ENCODE measurements around the gene PLXNA2.

PLXNA2 gene, protein sequence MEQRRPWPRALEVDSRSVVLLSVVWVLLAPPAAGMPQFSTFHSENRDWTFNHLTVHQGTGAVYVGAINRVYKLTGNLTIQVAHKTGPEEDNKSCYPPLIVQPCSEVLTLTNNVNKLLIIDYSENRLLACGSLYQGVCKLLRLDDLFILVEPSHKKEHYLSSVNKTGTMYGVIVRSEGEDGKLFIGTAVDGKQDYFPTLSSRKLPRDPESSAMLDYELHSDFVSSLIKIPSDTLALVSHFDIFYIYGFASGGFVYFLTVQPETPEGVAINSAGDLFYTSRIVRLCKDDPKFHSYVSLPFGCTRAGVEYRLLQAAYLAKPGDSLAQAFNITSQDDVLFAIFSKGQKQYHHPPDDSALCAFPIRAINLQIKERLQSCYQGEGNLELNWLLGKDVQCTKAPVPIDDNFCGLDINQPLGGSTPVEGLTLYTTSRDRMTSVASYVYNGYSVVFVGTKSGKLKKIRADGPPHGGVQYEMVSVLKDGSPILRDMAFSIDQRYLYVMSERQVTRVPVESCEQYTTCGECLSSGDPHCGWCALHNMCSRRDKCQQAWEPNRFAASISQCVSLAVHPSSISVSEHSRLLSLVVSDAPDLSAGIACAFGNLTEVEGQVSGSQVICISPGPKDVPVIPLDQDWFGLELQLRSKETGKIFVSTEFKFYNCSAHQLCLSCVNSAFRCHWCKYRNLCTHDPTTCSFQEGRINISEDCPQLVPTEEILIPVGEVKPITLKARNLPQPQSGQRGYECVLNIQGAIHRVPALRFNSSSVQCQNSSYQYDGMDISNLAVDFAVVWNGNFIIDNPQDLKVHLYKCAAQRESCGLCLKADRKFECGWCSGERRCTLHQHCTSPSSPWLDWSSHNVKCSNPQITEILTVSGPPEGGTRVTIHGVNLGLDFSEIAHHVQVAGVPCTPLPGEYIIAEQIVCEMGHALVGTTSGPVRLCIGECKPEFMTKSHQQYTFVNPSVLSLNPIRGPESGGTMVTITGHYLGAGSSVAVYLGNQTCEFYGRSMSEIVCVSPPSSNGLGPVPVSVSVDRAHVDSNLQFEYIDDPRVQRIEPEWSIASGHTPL (N-terminal part only)

DNA sequence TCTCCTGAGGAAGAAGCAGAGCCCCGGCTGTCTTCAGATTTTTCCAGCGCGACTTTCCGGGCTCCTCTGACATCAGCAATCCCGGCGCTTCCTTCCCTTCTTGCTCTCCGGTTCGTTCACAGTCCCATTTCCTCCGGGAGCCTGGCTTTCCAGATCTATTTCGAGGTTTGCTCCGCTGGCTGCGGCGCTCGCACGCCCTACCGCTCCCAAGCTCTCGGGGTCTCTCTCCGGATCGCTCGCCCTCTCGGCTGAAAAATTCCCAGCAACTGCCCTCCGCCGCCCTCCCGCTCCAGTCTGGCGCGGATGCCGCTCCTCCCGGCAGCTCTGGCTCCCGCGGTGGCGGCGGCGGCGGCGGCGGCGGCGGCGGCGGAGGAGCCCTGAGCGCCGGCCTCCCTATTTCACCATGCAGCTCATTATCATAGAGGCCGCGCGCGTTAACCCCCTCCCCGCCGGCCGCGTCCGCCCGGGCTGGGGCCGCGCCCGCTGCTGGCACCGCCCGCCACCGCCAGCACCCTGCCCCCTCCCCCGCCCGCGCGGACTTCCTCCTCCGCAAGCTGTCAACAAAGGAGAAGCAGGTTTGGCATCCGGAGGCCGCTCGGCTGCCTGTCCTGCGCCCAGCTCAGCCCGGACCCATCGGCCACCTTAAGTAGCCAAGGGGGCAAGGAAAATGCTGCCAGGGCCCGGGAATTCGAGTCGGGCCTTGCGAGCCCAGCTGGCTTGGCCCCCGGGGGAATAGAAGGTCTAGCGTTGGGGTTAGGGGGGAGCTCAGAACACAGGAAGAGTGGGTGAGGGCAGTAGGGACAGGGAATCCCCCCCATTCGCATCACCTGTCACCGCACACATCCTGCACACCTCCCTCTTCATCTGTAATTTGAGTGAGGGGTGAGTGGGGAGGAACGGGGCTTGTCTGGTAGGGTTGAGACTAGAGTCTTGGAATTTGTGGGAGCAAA is at the start of gene PLXNA2:
TSS of gene PLXNA2 (minus strand) at position 418 of the 950 bp plus-strand sequence. CDS start 26,462 bp downstream, outside the sequence.
- Mint-ChIP-seq H3K4me3 (peak within 1 kb of the TSS; percentile 90 to 93), H3K4me1 (peaks cover 27% of the 10 kb centered on the region), H3K9me3 (no peaks in the 10 kb centered on the region), H3K27ac (peak within 1 kb of the TSS; percentile 92 to 93), H3K27me3 (peaks cover 50% of the 10 kb centered on the region)
- ATAC-seq, result peak; percentile 87
- peak; percentile 71 to 80 for DNase-seq

DNA sequence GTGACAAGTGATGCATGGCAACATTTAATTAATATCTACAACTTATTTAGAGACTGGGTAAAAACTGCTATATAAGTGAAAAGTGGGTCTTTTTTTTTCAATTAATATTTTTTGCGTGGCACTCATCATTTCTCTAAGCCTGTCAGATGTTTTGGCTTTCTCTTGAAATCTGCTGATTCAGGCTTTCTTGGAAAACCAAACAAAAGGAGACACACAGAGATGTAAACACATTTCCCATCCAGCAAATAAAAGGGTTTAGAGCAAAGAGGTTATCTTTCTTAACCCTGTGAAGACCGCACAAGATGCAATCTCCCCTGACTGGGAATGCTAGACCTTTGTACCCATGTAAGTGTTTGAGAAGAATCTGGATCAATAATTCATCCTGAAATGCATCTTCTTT is 48.7 kb upstream of the PLXNA2 start:
- no peak for DNase-seq
- peaks cover 0 to 4% of the 10 kb centered on the region in 2 donors for H3K9me3 Mint-ChIP-seq
- ATAC-seq, result no peak
- no peak overlapping the region for H3K4me3 Mint-ChIP-seq
- no peaks in the 10 kb centered on the region for H3K4me1 Mint-ChIP-seq
- no peak overlapping the region for H3K27ac Mint-ChIP-seq
- H3K27me3 Mint-ChIP-seq, result peaks cover 46% of the 10 kb centered on the region

DNA sequence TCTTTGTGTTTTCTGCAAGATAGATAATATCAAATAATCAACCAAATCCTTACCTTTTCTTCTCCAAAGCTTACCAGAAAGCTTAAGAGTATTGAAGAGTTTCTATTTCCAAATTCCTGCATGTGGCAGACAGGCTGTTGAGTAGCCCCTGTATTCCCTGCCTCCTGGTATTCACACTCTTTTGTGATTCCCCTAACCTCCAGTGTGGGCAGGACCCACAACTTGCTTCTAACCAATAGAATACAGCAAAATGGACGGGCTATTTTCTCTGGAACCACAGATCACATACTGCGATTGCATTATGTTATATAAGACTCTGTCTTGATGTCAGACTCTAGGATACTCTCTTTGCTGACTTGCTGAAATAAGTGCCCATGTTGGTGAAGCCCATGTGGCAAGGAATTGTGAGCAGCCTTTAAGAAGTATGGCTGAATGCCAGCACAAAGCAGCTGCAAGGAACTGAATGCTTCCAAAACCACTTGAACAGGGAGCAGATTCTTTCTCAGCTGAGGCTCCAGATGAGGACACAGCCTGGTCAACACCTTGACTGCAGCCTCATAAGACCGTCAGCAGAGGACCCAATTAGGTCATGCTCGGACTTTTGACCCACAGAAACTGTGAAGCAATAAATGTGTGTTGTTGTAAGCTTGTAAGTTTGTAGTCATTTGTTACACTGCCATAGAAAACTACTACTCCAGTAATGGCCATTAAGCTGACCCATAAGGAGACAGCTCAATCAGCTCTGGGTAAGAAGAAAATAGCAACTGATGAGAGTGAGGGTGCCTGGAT is 47.9 kb upstream of the PLXNA2 start:
- ATAC-seq, result no peak
- Mint-ChIP-seq H3K9me3 (peaks cover 0 to 4% of the 10 kb centered on the region in 2 donors), H3K4me3 (no peak overlapping the region), H3K27ac (no peak overlapping the region), H3K27me3 (peaks cover 46% of the 10 kb centered on the region), H3K4me1 (no peaks in the 10 kb centered on the region)
- DNase-seq, result no peak

DNA sequence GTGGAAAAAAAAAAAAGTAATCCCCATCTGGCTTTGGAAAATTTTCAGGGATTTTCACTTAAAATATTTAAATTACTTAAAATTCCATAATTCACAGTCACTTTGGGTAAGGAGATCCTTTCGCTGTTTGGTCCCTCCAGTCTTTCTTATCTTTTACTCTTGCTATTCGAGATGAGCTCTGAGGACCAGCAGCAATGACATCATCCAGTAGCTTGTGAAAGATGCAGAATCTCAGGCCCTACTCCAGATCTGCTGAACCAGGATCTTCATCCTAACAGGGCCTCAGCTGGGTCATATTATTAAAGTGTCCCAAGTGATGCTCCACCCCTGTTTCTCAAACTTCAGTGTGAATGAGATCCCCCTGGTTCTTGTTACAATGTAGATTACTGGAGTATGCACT is 46.9 kb upstream of the PLXNA2 start:
- Mint-ChIP-seq H3K27ac (no peak overlapping the region), H3K4me1 (no peaks in the 10 kb centered on the region), H3K4me3 (no peak overlapping the region), H3K27me3 (peaks cover 37% of the 10 kb centered on the region), H3K9me3 (peaks cover 0 to 4% of the 10 kb centered on the region in 2 donors)
- ATAC-seq (no peak), DNase-seq (no peak)

DNA sequence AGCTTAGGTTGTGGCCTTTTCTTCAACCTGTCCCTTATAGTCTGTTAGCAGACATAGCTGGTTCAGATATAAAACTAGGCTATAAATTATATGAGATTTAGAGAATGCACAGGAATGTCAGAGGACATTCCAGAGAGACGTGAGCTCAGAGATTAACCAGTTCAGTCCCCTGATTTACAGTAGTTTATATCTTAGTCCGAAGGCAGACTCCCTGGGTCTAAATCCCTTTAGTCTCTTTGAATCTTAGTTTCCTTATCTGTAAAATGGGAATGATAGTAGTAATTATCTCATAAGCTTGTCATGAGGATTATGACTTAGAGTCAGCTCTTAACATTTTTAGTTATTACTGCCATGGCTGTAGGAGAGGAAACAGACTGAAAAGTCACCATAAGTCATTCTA is 45.5 kb upstream of the PLXNA2 start:
- Mint-ChIP-seq H3K27me3 (peaks cover 26% of the 10 kb centered on the region), H3K4me1 (no peaks in the 10 kb centered on the region), H3K4me3 (no peak overlapping the region), H3K27ac (no peak overlapping the region), H3K9me3 (peaks cover 0 to 4% of the 10 kb centered on the region in 2 donors)
- ATAC-seq (no peak), DNase-seq (no peak)

DNA sequence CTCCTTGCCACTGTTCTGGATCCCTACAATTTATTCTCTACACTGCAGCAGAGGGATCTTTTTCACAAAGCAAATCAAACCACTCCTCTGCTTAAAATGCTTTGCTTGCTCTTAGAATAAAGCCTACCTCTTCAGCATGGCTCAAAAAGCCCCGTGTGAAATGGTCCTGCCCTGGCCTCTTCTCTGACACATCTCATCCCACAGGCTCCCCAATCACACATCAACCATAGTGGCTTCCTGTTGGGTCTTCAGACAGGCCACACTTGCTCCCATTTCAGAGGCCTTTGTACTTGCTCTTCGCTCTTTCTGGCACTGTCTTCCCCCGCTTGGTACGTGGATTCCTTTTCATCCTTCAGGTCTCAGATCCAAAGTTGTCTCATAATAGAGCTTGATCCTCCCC is 44.3 kb upstream of the PLXNA2 start:
- Mint-ChIP-seq H3K27ac (peak overlapping the region in 1 of 2 donors; percentile 10), H3K27me3 (peaks cover 15% of the 10 kb centered on the region)

DNA sequence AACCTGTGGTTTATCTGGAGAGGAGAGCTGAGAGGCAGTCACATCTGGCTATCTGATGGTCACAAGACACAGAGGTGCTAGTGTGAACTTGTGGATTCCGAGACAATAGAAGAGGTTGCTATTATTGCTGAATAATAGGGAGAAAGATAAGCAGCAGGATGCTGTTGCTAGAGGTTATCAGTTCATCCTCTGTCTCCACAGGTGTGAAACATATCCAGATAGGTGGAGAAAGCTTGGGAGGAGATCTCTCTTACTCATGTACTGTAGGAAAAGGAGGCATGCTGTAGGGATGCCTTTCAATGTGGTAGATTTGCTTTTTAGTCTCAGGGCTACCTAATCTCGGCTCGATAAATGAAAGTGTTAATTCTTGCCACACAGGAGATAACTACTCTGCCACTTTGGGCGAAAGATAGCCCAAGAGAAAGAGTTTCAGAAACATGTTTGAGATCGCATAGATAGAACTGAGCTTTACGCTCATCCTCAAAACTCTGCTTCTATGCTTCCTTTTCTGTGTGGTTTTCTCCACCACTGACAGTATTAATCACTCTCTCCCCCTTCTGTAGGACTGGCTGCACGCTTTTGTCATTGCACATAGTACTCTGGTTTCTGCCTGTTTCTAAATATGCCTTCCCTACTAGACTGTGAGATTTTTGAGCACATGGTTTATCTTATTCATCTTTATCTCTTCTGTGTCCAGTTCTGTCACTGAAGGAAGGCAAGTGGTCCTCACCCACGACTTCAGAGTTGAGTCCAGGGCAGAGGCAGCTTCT is 36.7 kb upstream of the PLXNA2 start:
- no peaks in the 10 kb centered on the region for H3K9me3 Mint-ChIP-seq
- no peak overlapping the region for H3K27ac Mint-ChIP-seq
- no peak for DNase-seq
- ATAC-seq, result no peak
- no peaks in the 10 kb centered on the region for H3K4me1 Mint-ChIP-seq
- peaks cover 40% of the 10 kb centered on the region for H3K27me3 Mint-ChIP-seq
- H3K4me3 Mint-ChIP-seq, result no peak overlapping the region

More for the DNA sequence above, 44.3 kb upstream of the PLXNA2 start:
- H3K4me3 Mint-ChIP-seq, result no peak overlapping the region
- ATAC-seq (no peak), DNase-seq (no peak)
- peaks cover 0 to 4% of the 10 kb centered on the region in 2 donors for H3K9me3 Mint-ChIP-seq
- H3K4me1 Mint-ChIP-seq, result no peaks in the 10 kb centered on the region

DNA sequence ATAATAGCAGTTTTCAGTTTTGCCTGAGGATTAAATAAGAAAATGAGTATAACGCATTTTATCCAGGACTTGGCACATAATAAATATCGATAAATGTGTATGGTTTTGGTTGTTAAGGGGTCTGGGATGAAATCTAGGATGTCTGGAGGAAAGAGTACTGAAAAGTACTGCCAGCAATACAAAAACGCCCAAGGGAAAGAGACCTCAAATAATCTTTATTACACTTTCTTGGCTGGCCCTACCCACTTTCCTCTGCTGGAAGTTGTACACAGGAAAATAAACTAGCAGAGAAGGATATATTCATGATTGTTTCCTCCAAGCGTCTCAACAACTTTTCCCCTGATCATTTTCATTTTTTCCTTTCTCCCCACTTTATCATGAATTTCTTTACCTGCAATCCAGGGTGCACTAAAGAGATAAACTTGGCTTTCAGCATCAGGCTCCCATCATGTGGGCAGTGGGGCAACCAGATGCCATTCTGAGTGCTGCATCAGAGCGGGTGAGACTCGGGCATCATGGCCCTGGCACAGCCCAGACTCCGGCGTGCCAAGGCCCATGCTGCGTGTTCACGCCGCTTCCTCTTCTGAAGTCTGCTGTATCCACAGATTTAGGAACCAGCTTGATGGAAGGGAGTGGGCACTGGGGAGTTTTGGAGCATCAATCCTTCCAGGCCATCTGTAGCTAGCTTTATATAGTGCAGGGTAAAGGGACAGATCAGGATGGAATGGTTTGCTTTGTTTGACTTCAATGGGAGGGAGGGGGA is 35.8 kb upstream of the PLXNA2 start:
- no peak for ATAC-seq
- Mint-ChIP-seq H3K9me3 (no peaks in the 10 kb centered on the region), H3K4me1 (no peaks in the 10 kb centered on the region), H3K4me3 (no peak overlapping the region), H3K27ac (no peak overlapping the region), H3K27me3 (peaks cover 48% of the 10 kb centered on the region)
- DNase-seq, result no peak

DNA sequence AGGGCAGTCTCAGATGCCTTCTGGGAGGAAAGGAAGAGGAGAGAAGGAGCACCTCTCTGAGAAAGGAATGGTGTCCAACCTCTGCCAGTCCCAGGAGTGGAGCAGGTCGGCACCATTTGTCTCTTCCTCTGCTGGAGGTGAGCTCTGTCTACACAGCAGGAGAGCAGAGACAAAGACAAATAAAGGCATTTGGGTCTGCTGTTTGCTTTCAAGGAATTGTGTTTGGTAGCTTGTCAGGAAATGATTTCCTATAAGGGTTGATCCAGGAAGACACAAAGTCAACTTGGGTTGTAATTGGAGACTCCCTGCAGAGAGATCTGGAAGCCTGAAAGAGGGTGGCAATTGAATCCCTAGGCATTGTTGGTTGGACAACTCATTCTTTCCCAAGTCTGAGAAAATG is 34.5 kb upstream of the PLXNA2 start:
- peaks cover 48% of the 10 kb centered on the region for H3K27me3 Mint-ChIP-seq
- no peak for ATAC-seq
- H3K4me3 Mint-ChIP-seq, result no peak overlapping the region
- H3K9me3 Mint-ChIP-seq, result no peaks in the 10 kb centered on the region
- no peaks in the 10 kb centered on the region for H3K4me1 Mint-ChIP-seq
- H3K27ac Mint-ChIP-seq, result no peak overlapping the region
- no peak for DNase-seq

DNA sequence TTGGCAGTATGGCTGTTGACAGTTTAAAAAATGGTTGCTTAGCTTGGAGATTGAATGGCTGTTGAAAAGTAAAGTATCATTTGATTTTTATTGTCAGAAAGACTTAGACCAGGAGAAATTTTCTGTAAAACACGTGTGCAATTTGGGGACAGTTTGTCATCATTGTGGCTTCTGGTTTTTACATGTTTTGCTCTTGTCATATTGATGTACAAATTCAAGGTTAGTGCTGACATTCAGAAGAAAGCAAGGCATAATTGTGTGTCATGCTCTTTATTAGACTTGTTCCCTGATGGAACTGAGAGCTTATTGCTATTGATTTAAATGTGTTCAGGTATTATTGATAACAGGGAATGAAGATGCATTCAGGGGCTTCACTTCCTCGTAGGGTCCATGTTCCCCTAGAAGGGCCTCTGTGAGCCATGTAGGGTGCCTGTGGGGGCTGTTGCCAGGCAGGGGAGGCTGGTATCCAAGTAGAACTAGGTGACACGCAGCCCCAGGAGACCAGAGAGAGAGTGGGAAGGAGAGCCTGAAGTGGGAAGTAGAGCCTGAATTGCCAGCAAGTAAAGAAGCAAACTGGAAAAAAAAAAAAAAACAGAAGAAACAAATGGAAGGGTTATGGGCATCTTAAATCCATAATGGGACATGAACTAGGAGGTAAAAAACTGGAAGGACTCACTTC is 32.7 kb upstream of the PLXNA2 start:
- Mint-ChIP-seq H3K4me3 (no peak overlapping the region), H3K27ac (peak overlapping the region in 1 of 2 donors; percentile 16), H3K27me3 (peaks cover 47% of the 10 kb centered on the region), H3K9me3 (no peaks in the 10 kb centered on the region), H3K4me1 (no peaks in the 10 kb centered on the region)
- ATAC-seq, result no peak
- DNase-seq, result no peak

DNA sequence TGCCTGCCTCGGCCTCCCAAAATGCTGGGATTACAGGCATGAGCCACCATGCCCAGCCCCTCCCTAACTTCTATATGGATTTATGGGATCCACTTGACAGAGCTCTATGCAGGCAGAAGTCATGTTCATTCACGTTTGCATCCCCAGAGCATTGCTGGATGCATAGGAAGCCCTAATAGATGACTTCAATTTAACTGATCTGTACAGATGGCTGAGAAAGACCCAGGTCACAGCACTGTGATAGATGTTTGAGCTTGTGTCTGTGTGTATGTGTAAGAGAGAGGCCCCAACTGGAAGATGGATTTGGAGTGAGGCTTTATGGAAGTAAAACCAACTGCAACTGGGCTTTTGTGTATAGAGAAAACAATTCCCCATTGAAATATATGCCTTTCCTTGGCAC is 30.9 kb upstream of the PLXNA2 start:
- DNase-seq (no peak), ATAC-seq (no peak)
- H3K9me3 Mint-ChIP-seq, result no peaks in the 10 kb centered on the region
- no peaks in the 10 kb centered on the region for H3K4me1 Mint-ChIP-seq
- no peak overlapping the region for H3K4me3 Mint-ChIP-seq
- H3K27me3 Mint-ChIP-seq, result peaks cover 52% of the 10 kb centered on the region
- H3K27ac Mint-ChIP-seq, result no peak overlapping the region

DNA sequence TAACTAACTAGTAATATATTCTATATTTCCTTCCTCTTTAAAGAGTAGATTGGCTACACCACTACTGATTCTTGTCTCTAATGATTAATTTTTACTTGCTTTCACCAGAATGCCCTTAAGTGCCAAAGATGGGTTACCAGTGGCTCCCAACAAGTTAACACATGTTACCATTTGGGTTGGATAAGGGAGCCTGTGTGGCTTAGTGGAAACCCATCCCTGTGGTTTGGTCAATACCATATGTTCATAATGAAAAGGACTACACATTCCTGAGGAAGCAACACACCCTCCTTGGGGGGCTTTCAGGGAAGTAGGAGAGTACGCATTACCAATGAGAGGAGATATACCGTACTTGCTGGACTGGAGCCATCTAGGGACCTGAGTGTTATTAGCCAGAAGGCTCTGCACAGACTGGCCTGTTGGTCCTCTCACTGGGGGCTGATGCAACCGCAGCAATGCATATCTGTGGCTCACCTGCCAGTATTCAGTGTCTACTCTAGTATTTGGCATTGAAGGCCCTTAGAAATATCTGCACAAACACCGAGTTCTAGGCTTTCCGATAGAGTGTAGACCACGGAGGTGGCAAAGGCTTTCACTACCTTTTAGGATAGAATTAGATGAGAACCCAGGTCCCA is 29.3 kb upstream of the PLXNA2 start:
- no peak for DNase-seq
- no peak overlapping the region for H3K4me3 Mint-ChIP-seq
- no peaks in the 10 kb centered on the region for H3K4me1 Mint-ChIP-seq
- H3K27ac Mint-ChIP-seq, result no peak overlapping the region
- no peak for ATAC-seq
- peaks cover 64% of the 10 kb centered on the region for H3K27me3 Mint-ChIP-seq
- H3K9me3 Mint-ChIP-seq, result no peaks in the 10 kb centered on the region

All from stimulated activated naive CD8-positive, alpha-beta T cell treated with anti-CD3 and anti-CD28 coated beads, Interleukin-15, amount 100 ng/mL, for 72 hours (primary cell).